Psoas muscle (tissue), 8 donors: ENCODE results near the gene AKT3. TPM values are rescaled to one million over a fixed set of nuclear protein-coding genes. Genes with fewer than 3 reads are reported as not detected.

Experiments used
- ATAC-seq, 4 donors: fragments of 200-7000 bp; cut with Tn5 transposase; one replicate each; pipeline ENCODE4 v1.9.1; 2020; ENCODE audit warnings: moderate library complexity in 3 of 4, mild to moderate bottlenecking in 2 of 4
- DNase-seq, 2 donors: peaks; one replicate each; pipeline ENCODE4 v3.0.0-alpha.2; 2020
- H3K27ac ChIP-seq: fragments of 200-600 bp; one replicate; pipeline ENCODE4 v1.8.0; 2022
- H3K27me3 ChIP-seq, 3 donors: fragments of 200-600 bp in 1 of 3; one replicate each; pipeline versions ENCODE4 v1.6.1 to v1.8.0; 2013 to 2022; ENCODE audit warnings: low read length in 2 of 3, mild to moderate bottlenecking in 2 of 3, moderate library complexity in 1 of 3; ENCODE audit not compliant: insufficient read depth in 3 of 3
- H3K36me3 ChIP-seq, 2 donors: fragments of 200-600 bp in 1 of 2; one replicate each; pipeline versions ENCODE4 v1.6.1 to v1.8.0; 2013 to 2022; ENCODE audit warnings: low read depth in 1 of 2, mild to moderate bottlenecking in 1 of 2, moderate library complexity in 1 of 2; ENCODE audit not compliant: insufficient read depth in 1 of 2
- H3K4me1 ChIP-seq: fragments of 200-600 bp; one replicate; pipeline ENCODE4 v1.8.0; 2022
- H3K4me3 ChIP-seq: fragments of 200-600 bp; one replicate; pipeline ENCODE4 v1.8.0; 2022; ENCODE audit warnings: mild to moderate bottlenecking
- H3K9me3 ChIP-seq: fragments of 200-600 bp; one replicate; pipeline ENCODE4 v1.8.0; 2022
- WGBS, 3 donors: extraction: QIAGEN DNeasy Blood & Tissue Kit; methylation state at CpG; one replicate each; pipeline versions ENCODE4 v1.1.6 to v1.1.7; 2013; 5-methylcytosine and 5-hydroxymethylcytosine counted together
- intact Hi-C, 2 donors: fragments of 100-400 bp; cut with DNase I; formaldehyde crosslinking; loops; one replicate each; pipeline versions ENCODE4 v1.11.0 to v1.14.2; 2022
- polyA plus RNA-seq, 3 donors: library from polyadenylated mRNA; stranded (reverse); fragments of 200-250 nt; gene quantifications; one replicate each; pipeline ENCODE4 v1.2.3, GENCODE V29; 2013
- total RNA-seq, 4 donors: library from RNA; stranded (reverse); fragmentation: NEBNext Ultra II Directional in 2 of 4; extraction: Animal tissue kit (Norgen Biotek cat#: 25700) in 2 of 4; gene quantifications; one replicate each; pipeline versions ENCODE4 v1.2.1 to v1.2.4, GENCODE V29; 2021 to 2023
- TF ChIP-seq, protein P1 (sequence below): fragments of 200-600 bp; IDR thresholded peaks from one replicate; pipeline ENCODE4 v1.8.0; 2022; ENCODE audit warnings: antibody characterized with exemption
- donor health status: healthy with polysubstance abuse.
- donor health status: DM: no; HTN: no; CAD: no; lungs with moderate emphysema.
- donor health status: Bipolar disorder and iron deficiency.
- donor health status: healthy.
- donor health status: DM: yes; HTN: yes; CAD: no.
- donor health status: DM: no; HTN: no; CAD: no.
- donor health status: DM: no; HTN: no; CAD: no.
- donor health status: DM: yes; HTN: yes; CAD: no.

The AKT3 gene
- total and polyA plus RNA-seq, 7 donors = 3.3 to 25.1 (median 9.8) TPM

GRCh38 chr1:243488459-243489157 is 361.4 kb downstream of the AKT3 start:
- intact Hi-C loops = loop anchor here in 1 of 2 donors (10.0 kb wide), 1 partner anchor 256 kb away; no protein-coding TSS in a partner anchor
- ATAC-seq (no peak), DNase-seq (no peak)
- TF ChIP-seq, protein P1, sequence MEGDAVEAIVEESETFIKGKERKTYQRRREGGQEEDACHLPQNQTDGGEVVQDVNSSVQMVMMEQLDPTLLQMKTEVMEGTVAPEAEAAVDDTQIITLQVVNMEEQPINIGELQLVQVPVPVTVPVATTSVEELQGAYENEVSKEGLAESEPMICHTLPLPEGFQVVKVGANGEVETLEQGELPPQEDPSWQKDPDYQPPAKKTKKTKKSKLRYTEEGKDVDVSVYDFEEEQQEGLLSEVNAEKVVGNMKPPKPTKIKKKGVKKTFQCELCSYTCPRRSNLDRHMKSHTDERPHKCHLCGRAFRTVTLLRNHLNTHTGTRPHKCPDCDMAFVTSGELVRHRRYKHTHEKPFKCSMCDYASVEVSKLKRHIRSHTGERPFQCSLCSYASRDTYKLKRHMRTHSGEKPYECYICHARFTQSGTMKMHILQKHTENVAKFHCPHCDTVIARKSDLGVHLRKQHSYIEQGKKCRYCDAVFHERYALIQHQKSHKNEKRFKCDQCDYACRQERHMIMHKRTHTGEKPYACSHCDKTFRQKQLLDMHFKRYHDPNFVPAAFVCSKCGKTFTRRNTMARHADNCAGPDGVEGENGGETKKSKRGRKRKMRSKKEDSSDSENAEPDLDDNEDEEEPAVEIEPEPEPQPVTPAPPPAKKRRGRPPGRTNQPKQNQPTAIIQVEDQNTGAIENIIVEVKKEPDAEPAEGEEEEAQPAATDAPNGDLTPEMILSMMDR = no peak
- Histone ChIP-seq H3K4me1 (no peaks in the 10 kb centered on the region), H3K9me3 (no peaks in the 10 kb centered on the region), H3K4me3 (no peak overlapping the region), H3K27ac (no peak overlapping the region), H3K27me3 (no peaks in the 10 kb centered on the region), H3K36me3 (peaks cover 0 to 13% of the 10 kb centered on the region in 2 donors)
- 86 to 89% (median 88%) methylated on average over 20 of the region's 20 CpGs for WGBS, 3 donors

GRCh38 chr1:243487649-243488227 is 362.3 kb downstream of the AKT3 start:
- no peaks in the 10 kb centered on the region for H3K27me3 ChIP-seq
- intact Hi-C loops = loop anchor here in 1 of 2 donors (10.0 kb wide), 1 partner anchor 257 kb away; no protein-coding TSS in a partner anchor
- H3K9me3 ChIP-seq = no peaks in the 10 kb centered on the region
- ATAC-seq (no peak), DNase-seq (no peak)
- peaks cover 0 to 13% of the 10 kb centered on the region in 2 donors for H3K36me3 ChIP-seq
- no peak overlapping the region for H3K4me3 ChIP-seq
- peaks cover 2% of the 10 kb centered on the region for H3K4me1 ChIP-seq
- 88 to 91% (median 89%) methylated on average over 38 to 40 of the region's 40 CpGs for WGBS, 3 donors
- TF ChIP-seq, protein P1 = no peak
- no peak overlapping the region for H3K27ac ChIP-seq

DNA sequence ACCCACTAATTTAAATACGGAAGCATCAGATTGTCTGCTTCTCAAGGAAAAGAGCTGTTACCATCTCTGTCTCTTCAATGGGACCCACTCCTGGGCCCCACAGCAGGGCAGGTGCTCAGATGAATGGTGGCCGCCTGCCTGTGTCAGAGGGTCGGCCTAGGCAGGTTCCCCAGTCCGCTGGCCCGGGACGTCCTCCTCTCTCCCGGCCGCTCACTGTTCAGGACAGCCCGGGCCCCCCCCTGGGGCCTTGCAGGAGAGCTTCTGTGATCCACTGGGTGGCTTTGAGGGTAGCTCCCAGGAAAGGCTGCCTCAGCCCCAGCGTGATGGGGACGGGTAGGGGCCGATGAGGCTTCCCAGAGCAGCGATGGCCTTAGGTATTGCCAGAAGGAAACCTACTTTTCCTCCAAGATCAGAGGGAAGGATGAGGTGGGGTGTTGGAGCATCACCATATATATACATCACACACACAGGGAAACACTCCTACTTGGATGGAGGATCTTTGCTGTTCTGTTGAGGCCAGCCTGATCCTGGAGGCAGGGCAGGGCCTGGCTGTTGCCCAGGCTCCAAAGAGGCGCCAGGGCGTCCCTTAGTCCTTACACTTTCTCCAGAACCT is 362.9 kb downstream of the AKT3 start:
- no peaks in the 10 kb centered on the region for H3K9me3 ChIP-seq
- H3K27ac ChIP-seq = no peak overlapping the region
- DNase-seq = no peak
- no peak overlapping the region for H3K4me3 ChIP-seq
- intact Hi-C loops = loop anchor here in 1 of 2 donors (10.0 kb wide), 1 partner anchor 258 kb away; no protein-coding TSS in a partner anchor
- no peak for ATAC-seq
- peaks cover 0 to 13% of the 10 kb centered on the region in 2 donors for H3K36me3 ChIP-seq
- WGBS, 3 donors = 92 to 95% (median 94%) methylated on average over 15 of the region's 15 CpGs
- H3K4me1 ChIP-seq = peaks cover 5% of the 10 kb centered on the region
- H3K27me3 ChIP-seq = no peaks in the 10 kb centered on the region
- TF ChIP-seq, protein P1 = no peak

DNA sequence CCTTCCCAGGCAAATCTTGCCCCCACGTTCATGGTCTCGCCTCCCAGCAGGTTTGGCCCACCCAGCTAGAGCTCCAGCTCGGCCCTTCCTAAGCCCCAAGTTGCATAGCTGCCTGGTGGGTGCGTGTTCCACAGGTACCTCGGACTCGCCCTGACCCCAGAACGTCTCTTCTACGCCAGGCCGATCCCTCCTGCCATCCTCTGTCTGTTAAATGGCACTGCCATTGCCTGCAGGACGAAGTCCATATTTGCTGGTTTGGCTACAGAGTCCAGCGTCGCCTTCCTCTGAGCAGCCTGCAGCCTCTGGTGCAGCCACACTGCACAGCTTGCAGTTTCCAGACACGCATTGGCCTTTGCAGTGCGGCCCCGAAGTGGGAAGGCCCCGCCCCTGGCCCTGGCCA is 366.1 kb downstream of the AKT3 start:
- H3K27ac ChIP-seq = no peak overlapping the region
- DNase-seq = no peak
- ATAC-seq = no peak
- TF ChIP-seq, protein P1 = no peak
- H3K4me3 ChIP-seq = no peak overlapping the region
- H3K27me3 ChIP-seq = no peaks in the 10 kb centered on the region
- H3K9me3 ChIP-seq = no peaks in the 10 kb centered on the region
- H3K4me1 ChIP-seq = peaks cover 5% of the 10 kb centered on the region
- WGBS, 3 donors = 95 to 98% (median 97%) methylated on average over 16 of the region's 16 CpGs
- intact Hi-C loops = loop anchor here in 1 of 2 donors (10.0 kb wide), 1 partner anchor 261 kb away; no protein-coding TSS in a partner anchor
- peaks cover 0 to 1% of the 10 kb centered on the region in 2 donors for H3K36me3 ChIP-seq
